Cortex of kidney (tissue), 1 donor: Measurements from ENCODE around the gene CLCA1.

Experiments
- DNase-seq: peaks from one replicate; lab custom pipeline; 2025; lab: John Stamatoyannopoulos, UW

Gene CLCA1

DNA sequence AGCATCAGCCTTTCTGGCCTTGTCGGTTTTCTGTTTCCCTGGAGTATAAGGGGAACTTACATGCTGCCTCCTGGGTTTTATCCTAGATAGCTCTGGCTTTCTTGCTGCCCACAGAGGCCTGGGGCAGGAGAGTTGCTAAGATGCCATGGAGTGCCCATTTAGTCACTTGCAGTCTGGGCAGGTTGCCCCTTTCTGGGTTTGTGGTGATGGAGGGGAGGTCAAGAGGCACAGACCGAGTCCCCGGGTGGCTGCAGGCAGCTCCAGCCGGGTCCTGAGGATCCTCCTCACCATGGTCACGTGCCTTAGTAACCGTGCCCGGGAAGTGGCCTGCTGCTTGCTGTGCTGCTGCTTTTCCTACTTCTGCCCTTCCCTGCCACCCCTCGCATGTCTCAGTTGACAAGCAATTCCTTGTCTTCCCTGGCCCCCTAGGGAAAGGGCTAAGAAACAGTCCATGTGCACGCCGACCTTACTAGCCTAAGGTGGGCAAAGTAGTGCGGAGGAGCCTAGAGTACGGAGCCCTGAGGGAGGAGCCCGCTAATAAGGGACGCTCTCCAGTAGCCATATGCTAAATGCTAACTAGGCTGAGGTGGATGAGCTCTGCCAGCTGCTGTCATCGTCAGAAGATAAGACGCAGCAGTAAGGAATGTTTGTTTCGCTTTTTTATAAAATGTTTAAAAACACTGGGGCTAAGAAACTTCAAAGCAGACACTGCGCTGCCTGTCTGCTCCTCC lies 34.8 kb downstream of the CLCA1 start:
- no peak for DNase-seq

DNA sequence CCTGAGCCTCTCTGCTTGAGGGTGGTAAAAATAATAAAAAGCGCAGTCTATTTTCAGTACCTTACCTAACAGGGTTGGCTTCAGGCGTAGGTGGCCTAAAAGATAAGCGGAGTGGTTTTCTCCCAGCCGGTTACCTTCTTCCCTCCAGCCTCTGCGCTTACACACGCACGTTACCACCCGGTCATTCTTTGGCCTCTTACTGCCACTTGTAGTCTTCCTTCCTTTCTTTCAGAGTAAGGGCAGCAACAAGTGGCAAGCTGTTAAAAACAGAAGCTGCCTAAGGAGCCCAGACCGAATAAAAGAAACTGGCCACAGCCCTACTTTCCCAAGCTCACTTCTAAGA lies 35.4 kb downstream of the CLCA1 start:
- DNase-seq, result no peak

DNA sequence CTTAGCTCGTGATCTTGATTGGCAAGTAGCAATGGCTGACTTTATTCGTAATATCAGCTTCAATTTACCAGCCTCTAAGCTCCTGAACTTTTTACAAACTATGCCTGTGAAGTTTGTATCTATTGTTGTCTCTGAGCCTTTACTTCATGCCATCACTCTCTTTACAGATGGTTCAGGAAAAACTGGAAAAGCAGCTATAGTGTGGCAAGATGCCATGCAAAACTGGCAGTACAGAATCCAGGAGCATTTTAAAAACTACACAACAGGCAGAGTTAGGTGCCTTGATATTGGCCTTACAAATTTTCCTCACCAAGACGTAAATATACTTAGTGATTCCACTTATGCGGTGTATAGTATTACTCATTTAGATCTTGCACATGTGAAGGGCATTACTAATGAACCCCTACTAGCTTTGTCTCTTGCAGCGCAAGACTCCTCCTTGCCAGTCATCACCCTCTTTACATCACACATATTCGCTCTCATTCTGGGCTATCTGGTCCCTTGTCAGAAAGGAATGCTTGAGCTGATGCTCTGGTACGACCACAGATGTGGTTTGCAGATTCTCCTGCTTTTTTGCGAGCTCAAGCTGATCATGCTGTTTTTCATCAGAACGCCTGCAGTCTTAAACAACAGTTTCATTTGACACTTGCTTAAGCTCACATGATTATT lies 36.3 kb downstream of the CLCA1 start:
- no peak for DNase-seq

DNA sequence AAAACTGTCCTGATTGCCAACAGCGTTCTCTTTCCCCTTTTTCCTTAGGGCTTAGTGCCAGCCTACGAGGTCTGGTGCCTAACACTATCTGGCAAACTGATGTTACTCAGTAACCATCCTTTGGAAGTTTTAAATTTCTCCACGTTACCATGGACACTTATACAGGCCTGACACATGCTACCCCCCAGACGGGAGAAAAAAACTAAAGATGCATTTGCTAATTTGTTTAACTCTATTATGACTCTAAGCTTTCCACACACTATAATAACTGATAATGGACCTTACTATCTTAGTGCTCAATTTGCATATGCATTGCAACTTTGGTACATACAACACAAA lies 36.8 kb downstream of the CLCA1 start:
- DNase-seq, result no peak

DNA sequence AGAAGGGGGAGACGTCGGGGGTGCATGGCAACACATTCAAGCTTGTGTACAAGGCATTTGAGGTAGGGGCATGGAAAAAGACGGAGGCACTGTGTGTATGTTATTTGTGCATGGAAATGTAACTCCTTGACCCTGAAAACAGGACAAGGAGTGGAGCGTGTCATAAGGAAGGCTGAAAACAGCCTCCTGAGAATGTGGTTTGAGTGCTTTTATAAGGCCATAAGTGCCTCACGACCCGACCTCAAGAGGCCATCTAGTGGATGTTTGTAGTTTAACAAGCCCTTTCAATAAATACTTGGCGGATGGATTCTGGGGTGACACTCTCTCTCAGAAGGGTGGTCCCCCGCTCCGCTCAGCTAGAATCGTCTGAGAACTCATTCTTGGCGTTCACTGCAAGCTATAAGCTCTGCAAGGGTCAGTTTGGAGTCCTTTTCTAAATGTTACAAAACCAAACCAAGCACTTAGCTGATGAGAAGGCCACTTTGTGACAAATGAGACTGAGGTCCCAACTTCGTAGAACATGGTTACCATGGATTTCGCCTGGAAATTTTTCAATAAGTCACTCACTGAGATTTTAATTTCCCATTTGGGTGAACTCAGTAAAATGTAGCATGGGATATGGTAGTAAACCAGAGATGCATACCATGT lies 39.3 kb downstream of the CLCA1 start:
- DNase-seq, result no peak

DNA sequence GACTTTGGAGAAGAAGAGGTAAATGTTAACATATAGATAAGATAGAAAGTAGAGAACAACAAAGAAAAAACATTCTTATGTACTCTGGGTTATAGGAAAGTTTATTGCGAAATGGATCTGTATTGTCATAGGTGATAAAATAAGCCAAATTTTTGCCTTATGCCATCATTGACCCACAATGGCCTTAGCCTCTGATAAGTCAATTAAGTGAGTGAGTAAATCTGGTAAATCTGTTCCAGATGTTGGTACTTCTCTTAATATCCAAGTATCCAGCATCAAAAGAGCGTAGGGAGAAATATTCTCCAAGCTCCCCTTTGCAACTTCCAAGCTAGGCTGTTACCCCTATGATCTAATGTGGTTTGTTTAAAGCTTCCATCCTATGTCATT lies 39.8 kb downstream of the CLCA1 start:
- DNase-seq, result no peak

DNA sequence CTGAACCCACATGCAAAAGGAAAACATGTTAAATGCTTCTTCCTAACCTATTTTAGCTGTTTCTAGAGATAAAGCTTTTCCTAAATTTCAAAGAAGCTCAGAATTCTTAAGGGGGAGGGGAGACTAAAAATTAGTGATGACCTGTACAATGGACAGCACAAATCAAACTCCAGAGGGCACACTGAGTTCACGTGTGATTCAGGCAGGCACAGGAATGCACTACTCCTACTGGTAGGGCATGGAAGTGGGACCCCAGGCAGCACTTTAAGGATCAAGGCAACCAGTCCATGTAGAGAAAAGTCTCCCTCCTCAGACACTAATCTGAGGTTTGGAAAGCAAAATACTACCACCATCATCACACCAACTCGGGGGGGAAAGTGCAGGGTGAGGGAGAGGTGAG lies 46.9 kb downstream of the CLCA1 start:
- no peak for DNase-seq

DNA sequence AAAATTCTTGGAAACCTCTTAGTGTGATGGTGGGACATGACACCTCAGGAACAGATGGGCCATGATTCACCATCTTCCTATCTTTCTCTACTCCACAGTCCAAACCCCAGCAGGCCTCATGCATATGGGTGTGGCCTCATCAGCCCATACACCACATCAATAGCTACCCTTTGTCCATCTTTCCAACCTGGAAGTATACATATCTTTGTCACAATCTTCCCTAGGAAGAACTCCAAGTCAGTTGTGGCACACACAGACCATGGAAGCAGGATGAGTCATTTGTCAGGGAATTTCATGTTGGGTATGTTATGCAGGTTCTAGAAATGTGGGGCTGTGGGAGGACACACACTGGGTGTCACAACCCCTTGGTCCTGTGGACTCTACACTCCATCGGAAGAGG lies 47.6 kb downstream of the CLCA1 start:
- no peak for DNase-seq

DNA sequence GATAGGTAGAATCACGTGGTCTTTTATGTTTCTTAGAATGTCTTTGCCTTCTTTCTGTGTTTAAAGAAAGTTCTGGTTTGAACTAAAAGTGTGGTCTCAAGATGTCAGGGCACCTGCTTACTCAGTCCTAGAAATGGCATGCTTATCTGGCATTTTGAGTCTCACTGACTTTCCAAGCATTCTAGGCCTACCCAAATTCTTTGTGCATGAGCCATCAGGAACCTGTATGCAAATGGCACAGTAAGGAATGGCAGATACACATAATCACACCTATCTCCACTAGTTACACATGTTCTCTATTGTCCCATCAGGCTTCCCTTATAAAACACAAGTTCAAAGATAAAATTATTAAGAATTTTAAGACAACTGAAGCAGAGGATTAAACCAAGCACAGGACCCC lies 48.6 kb downstream of the CLCA1 start:
- DNase-seq, result no peak

DNA sequence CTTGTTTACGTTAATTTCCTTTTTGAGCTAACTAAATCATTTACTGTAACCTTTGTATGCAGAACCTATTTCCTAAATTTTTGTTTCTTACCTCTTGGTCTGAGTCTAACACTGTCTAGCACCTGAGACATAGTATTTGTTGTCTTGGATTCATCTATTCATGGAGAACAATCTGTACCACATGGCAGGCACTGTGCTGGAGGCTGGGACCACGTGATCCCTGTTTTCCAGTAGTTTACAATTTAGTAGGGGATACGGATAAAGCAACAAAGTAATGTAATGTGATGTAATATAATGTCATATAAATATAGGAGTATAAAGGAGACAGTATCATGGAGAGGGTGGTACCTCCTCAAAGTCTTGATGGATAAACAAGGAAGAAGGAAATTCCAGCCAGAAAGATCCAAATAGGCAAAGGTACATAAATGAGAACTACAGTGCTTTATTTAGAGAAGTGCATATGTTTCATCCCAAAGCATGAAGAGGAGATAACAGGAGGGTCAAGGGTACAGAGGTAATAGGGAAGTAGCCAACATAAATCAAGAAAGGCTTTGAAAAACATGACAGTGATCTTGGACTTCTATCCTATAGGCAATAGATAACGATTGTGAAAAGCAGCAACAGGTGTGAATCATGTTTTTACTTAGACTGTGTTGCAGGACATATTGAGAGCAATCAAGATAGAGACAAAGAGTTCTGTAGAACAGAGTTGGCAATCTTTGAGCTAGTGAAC lies 52.2 kb downstream of the CLCA1 start:
- no peak for DNase-seq

DNA sequence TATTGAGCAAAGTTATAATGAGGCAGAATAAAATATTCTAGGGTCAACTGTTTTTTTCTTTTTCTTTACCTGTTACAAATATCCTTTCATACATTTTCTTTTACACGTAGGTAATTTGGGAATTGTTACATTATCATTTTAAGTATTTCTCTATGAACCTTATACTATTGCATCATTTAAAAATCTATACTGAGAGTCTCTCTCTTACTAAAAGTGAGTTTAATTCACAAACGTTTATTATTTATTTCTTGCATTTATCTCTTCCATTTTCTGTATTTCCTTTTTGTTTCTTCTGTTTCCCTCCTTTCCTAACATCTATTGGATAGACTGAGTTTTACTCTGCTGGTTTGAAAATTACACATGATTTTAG lies 52.8 kb downstream of the CLCA1 start:
- no peak for DNase-seq

DNA sequence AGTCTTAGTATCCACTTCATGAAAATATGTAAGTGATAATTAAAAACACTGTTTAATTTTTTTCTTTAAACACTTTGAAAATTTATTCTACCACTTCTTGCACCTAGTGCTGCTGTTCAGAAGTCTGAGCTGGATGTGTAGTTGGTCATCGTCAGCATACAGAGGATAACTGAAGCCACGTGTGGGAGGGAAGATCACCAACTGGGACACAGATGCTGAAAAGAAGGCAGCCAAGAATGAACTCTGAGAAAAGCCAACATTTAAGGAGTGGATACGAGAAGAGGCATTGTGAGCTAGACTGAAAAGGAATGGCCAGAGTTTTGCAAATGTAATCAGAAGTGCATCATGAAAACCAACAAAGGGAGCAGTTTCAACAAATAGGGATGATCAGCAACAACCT lies 53.5 kb downstream of the CLCA1 start:
- DNase-seq, result no peak

DNA sequence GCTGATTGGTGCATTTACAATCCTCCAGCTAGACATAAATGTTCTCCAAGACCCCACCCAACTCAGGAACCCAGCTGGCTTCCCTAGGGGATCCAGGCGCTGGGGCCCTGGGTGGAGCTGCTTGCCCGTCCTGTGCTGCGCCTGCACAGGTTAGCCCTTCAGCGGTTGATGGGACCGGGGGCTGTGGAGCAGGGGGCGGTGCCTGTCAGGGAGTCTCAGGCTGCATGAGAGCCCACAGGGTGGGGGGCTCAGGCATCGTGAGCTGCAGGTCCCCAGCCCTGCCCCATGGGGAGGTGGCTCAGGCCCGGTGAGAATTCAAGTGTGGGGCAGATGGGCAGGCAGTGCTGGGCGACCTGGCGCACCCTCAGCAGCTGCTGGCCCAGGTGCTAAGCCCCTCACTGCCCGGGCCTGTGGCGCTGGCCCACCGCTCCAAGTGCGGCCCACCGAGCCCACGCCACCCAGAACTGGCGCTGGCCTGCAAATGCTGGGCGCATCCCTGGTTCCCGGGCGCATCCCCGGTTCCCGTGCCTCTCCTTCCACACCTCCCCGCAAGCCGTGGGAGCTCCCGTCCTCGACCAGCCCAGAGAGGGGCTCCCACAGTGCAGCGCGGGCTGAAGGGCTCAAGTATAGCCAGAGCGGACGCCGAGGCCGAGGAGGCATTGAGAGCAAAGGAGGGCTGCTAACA lies 55.1 kb downstream of the CLCA1 start:
- DNase-seq, result no peak

DNA sequence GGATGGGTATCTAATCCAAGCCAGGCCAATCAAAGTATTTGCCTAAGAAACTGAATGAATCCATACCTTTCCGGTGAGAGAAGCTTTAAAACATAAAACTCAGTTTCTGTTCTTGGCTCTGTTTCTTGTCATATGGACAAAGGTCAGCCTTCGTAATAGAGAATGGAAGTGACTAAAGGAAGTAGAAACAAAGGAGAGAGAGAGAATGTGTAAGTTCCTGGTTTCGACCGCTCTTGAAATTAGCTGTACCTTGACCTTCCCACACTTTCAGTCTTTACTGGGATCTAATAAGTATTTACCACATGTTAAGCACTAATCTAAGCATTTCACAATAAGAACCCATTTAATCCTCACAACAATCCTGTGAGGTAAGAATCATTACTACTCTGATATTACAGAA lies 58.6 kb downstream of the CLCA1 start:
- no peak for DNase-seq

DNA sequence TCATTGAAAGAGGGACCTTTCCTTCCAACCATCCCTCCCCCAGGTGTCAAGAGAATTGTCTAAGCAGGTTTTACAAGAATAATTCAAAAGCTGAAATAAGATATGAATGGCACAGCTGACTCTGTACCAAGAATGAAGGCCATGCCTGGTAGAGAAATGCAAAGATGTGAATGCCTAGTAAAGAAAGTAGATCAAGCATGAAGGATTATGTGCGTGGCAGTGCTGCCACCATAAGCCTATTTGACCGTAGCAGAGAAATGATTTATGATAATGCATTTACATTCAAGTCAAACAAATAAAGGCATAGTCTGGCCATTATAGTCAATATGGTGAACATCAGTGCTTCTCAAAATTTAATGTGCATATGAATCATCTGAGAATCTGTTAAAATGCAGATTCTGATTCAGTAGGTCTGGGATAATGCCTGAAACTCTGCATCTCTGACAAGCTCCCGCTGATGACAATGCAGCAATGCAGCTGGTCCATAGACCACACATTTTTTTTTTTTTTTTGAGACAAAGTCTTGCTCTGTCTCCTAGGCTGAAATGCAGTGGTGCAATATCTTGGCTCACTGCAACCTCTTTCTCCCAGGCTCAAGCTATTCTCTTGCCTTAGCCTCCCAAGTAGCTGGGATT lies 61.6 kb downstream of the CLCA1 start:
- DNase-seq, result no peak

DNA sequence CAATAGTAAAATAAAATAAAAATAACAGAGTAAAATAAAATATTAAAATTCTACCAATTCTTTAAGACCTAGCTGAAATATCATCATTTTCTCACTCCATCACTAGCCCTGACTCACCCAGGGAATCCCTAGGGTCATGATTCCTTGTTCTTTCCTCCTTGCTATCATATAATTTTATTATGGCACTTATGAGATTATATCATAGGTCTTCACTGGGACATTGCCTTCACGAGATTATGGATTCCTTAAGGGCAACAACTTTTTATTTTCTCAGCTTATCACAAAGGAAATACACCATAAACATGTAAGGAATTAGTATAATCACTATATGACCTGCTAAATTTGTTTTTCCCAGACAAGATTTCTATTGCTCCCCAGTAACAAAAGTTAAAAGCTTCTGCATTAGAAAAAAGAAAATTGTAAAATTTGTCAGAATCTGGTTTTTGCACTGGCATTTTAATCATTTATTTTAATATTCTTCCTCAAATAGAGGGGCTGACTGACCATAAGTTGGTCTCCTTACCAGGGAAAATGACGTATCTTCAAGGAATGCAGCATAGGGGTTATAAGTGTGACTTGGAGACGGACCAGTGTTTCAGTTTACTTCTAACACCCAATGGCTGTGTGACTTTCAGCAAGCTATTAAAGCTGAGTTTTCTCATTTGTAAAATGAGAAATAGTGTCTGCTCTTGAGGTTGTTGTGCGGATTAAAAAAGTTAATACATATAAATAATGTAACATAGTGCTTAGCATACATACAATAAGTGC lies 69.4 kb downstream of the CLCA1 start:
- DNase-seq, result no peak

DNA sequence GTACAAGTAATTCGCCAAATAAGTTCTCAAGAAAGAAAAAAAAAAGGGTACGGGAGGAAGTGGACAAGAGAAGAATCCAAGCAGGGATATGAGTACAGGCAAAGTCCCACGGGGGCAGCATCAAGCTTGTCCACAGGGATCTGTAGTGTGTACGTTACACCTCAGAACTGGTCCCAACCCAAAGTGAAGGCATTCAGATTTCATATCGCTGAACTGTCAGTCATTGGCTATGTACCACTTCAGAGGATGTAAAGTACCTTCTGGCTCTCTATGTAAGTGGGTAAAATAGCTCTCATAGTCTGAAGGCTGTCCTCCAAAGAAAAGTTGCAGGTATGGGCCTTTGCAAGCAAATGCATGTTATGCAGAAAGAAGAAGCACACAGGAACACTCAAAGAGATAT lies 70.0 kb downstream of the CLCA1 start:
- no peak for DNase-seq

DNA sequence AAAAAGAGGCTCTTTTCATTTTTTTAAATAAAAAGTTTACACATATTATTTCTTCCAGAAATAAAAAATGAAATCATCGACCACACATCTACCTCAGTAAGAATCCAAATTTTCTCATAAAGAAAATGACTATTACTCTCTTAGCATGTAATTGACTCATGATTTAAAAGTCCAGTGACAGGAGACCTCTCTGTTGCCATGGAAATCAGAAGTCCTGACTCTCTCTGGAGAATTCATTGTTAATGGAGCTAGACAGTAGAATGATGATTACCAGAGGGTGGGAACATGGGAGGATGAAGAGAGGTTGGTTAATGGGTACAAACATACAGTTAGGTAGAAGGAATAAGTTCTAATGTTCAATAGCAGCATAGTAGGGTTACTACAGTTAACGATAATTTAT lies 73.1 kb downstream of the CLCA1 start:
- DNase-seq, result no peak

DNA sequence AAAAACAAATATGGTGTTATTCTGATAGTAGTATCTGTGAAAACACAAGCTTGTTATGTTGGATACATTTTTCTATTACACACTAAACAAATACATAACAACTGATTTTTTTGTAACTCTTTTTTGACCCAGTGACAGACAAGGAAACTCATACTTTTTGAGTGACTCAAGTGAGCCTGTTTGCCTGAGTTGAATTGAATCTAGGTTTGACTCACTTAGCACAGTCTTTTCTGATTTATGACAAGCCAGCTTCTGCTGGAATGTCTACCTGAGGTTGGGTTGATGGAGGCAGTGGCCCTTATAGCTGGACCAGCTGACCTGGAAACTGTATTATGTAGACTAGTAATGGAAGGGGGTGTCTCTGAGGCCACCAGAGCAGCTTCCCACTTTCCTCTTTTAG lies 73.9 kb downstream of the CLCA1 start:
- DNase-seq, result no peak

DNA sequence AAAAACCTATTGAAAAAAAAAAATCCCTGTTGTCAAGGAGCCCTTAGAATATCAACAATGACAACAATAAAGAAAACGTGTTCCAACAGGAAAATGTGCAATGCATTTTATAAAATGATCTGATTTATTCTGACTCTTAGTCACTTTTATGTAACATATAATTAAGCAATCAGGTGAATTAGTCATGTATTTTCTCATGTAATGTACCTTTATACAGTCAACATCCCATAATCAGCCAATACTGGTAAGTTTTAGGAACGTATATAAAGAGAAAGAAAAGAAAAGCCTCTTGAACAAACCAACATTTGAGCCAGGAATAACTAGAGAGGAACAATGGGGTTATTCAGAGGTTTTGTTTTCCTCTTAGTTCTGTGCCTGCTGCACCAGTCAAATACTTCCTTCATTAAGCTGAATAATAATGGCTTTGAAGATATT lies 78.1 kb downstream of the CLCA1 start, which contains the start of gene CLCA4:
TSS of gene CLCA4 (plus strand) at position 292 of the 435 bp plus-strand sequence. CDS start at position 334, 42 bp downstream.
- DNase-seq, result no peak

DNA sequence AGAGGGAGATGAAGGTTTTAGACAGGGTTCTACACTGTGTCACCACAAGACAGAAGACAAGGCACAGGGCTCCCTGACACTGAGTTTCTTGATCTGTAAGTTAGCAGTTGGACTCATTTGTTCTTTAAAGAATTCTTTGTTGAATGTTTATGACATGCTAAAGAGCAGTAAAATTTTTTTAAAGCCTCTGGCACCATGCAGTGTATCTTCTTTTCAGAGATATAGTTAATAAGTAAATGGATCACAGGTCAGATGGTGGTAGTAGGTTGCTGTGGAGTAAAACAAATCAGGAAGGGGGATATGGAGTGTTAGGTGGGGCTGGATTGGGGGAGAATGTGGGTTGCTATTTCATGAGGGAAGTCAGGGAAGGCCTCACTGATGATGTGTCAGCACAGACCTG lies 80.1 kb downstream of the CLCA1 start:
- no peak for DNase-seq
